HL-60 (cell line): ENCODE data around the gene AGPAT4.

Experiments used
- DNase-seq, 2 experiments: peaks; one replicate each; pipeline ENCODE4 v3.0.0-alpha.2; 2010 to 2020; ENCODE audit warnings: low read depth in 1 of 2, low spot score in 1 of 2
- H3K27ac ChIP-seq: fragments of 250-450 bp; sonication (Bioruptor Pico); replicated peaks from 2 replicates; pipeline ENCODE4 v1.5.1; 2020; ENCODE audit warnings: mild to moderate bottlenecking, moderate library complexity
- H3K27me3 ChIP-seq: fragments of 250-450 bp; sonication (Bioruptor Pico); 2 replicates; pipeline ENCODE4 v1.5.1; 2021; ENCODE audit warnings: mild to moderate bottlenecking, moderate library complexity; ENCODE audit not compliant: insufficient read depth, poor library complexity, severe bottlenecking
- H3K4me3 ChIP-seq: replicated peaks from 2 replicates; pipeline ENCODE4 v1.5.1; 2011; ENCODE audit warnings: mild to moderate bottlenecking, control low read depth, low read length; ENCODE audit not compliant: insufficient read depth
- CTCF ChIP-seq: IDR thresholded peaks from one replicate; pipeline ENCODE4 v1.5.1; 2011; ENCODE audit warnings: low read length, control low read depth, inconsistent platforms; ENCODE audit not compliant: insufficient read depth
- GABPA ChIP-seq: IDR thresholded peaks from 2 replicates; pipeline ENCODE4 v1.6.1; 2012; ENCODE audit warnings: low read depth
- POLR2AphosphoS5 ChIP-seq: IDR thresholded peaks from 2 replicates; pipeline ENCODE4 v1.6.1; 2012; ENCODE audit warnings: low read depth
- REST ChIP-seq: IDR thresholded peaks from 2 replicates; pipeline ENCODE4 v1.6.1; 2012; ENCODE audit warnings: low read depth; ENCODE audit not compliant: insufficient replicate concordance
- SPI1 ChIP-seq: IDR thresholded peaks from 2 replicates; pipeline ENCODE4 v1.6.1; 2012; ENCODE audit warnings: low read depth, mild to moderate bottlenecking, borderline replicate concordance
- long read RNA-seq: library from polyadenylated mRNA; unstranded; transcript quantifications from one replicate; pipeline ENCODE4 v2.0.0, GENCODE V29; 2020

AGPAT4 gene
- long read RNA-seq, partial matches to known transcripts: 7 of 16 reads
- long read RNA-seq, other reads (novel, unspliced or antisense): 8 of 16 reads

- TF ChIP-seq GABPA: no peak
- TF ChIP-seq CTCF: no peak
- no peak for TF ChIP-seq REST
- no peak for TF ChIP-seq POLR2AphosphoS5
- peak; percentile 14; the same call in 1 of the 2 replicates for TF ChIP-seq SPI1
- H3K4me3 ChIP-seq: peak within 1 kb of the TSS; percentile 37
- H3K27ac ChIP-seq: no peak within 1 kb of the TSS
Measured at GRCh38 chr6:161273752-161274487, at the start of gene AGPAT4. AGPAT4 (minus strand) TSS chr6:161274061; CDS start chr6:161232213, 41,848 bp downstream.

GRCh38 chr6:161319231-161319630 lies 45.4 kb upstream of the AGPAT4 start:
- no peak overlapping the region for H3K27ac ChIP-seq
- TF ChIP-seq REST (no peak), GABPA (no peak), CTCF (no peak), POLR2AphosphoS5 (no peak), SPI1 (no peak)

More at GRCh38 chr6:161273752-161274487, at the start of gene AGPAT4:
- no peaks in the 10 kb centered on the region for H3K27me3 ChIP-seq
- DNase-seq: peak; percentile 27 to 70

GRCh38 chr6:161318456-161318855 lies 44.6 kb upstream of the AGPAT4 start:
- H3K4me3 ChIP-seq: no peak overlapping the region
- TF ChIP-seq POLR2AphosphoS5 (no peak), CTCF (no peak), GABPA (no peak), REST (no peak), SPI1 (no peak)
- no peaks in the 10 kb centered on the region for H3K27me3 ChIP-seq
- H3K27ac ChIP-seq: no peak overlapping the region
- DNase-seq: no peak

More at GRCh38 chr6:161319231-161319630, 45.4 kb upstream of the AGPAT4 start:
- no peaks in the 10 kb centered on the region for H3K27me3 ChIP-seq
- DNase-seq: no peak
- no peak overlapping the region for H3K4me3 ChIP-seq
